ENCODE data around the gene CTSC.

The CTSC gene

GRCh38 chr11:88344869-88345268 is 7.3 kb upstream of the CTSC start:
- DNase-seq (ENCODE audit: low read depth, low spot score), result no peak
- TF ChIP-seq FOXP2 (optimal IDR thresholded peaks at IDR 0.05; ENCODE audit: control extremely low read depth, extremely low read length, insufficient read depth) (no peak), POLR2AphosphoS5 (IDR thresholded peaks at IDR 0.05; ENCODE audit: borderline replicate concordance, low read depth, low read length) (no peak), EZH2 (IDR thresholded peaks at IDR 0.05) (no peak)
- H3K27ac ChIP-seq, result no peak overlapping the region

DNA sequence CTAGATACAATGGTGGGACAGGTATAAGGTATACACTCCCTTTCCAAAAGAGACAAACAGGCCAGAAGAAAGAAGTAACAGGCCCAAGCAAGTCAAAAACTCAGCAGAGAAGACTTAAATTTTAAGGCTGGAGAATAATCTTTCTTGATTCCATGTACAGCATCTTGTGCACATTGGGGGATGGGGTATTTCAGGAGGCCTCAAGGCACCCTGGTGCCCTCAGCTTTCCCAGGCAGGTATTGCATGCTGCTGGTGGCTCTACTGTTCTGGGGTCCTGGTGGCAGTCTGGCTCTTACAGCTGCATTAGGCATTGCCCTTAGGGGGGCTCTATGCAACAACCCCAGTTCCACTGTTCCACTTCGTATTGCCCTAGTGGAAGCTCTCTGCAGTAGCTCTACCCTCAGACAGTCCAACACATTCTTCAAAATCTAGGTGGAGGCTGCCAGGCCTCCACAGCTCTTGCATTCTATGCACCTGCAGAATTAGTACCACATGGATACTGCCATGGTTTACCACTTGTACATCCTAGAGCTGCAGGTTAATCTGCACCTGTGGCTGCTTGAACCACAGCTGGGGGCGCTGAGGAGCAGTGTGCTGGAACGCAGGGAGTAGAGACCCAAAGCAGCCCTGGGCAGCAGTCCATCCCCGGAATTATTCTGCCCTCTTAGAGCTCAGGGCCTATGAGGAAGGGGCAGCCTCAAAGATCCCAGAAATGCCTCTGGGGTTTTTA is 4.2 kb upstream of the CTSC start:
- H3K9ac ChIP-seq (ENCODE audit: insufficient read length), result no peak overlapping the region
- no peaks in the 10 kb centered on the region for H3K9me3 ChIP-seq (ENCODE audit: low read depth, low read length)
- DNase-seq (ENCODE audit: low read depth, low spot score), result no peak
- no peak overlapping the region for H3K27ac ChIP-seq
- H3K4me3 ChIP-seq, result no peak overlapping the region
- no peak for TF ChIP-seq FOXP2 (optimal IDR thresholded peaks at IDR 0.05; ENCODE audit: control extremely low read depth, extremely low read length, insufficient read depth)
- no peak for TF ChIP-seq EZH2 (IDR thresholded peaks at IDR 0.05)
- no peak for TF ChIP-seq POLR2AphosphoS5 (IDR thresholded peaks at IDR 0.05; ENCODE audit: borderline replicate concordance, low read depth, low read length)
- no peaks in the 10 kb centered on the region for H3K36me3 ChIP-seq (ENCODE audit: insufficient read depth, low read length)

More at GRCh38 chr11:88344869-88345268, 7.3 kb upstream of the CTSC start:
- Histone ChIP-seq H3K4me3 (no peak overlapping the region), H3K9me3 (ENCODE audit: low read depth, low read length) (no peaks in the 10 kb centered on the region), H3K36me3 (ENCODE audit: insufficient read depth, low read length) (no peaks in the 10 kb centered on the region), H3K9ac (ENCODE audit: insufficient read length) (no peak overlapping the region)

- Histone ChIP-seq H3K36me3 (ENCODE audit: insufficient read depth, low read length) (peaks cover 5% of the 10 kb centered on the region), H3K27ac (no peak overlapping the region), H3K4me3 (no peak overlapping the region), H3K9ac (ENCODE audit: insufficient read length) (no peak overlapping the region), H3K9me3 (ENCODE audit: low read depth, low read length) (no peaks in the 10 kb centered on the region)
- no peak for TF ChIP-seq POLR2AphosphoS5 (IDR thresholded peaks at IDR 0.05; ENCODE audit: borderline replicate concordance, low read depth, low read length)
- no peak for TF ChIP-seq EZH2 (IDR thresholded peaks at IDR 0.05)
- TF ChIP-seq FOXP2 (optimal IDR thresholded peaks at IDR 0.05; ENCODE audit: control extremely low read depth, extremely low read length, insufficient read depth), result no peak
- DNase-seq (ENCODE audit: low read depth, low spot score), result no peak
Measured at GRCh38 chr11:88340366-88340935, 2.9 kb upstream of the CTSC start.

DNA sequence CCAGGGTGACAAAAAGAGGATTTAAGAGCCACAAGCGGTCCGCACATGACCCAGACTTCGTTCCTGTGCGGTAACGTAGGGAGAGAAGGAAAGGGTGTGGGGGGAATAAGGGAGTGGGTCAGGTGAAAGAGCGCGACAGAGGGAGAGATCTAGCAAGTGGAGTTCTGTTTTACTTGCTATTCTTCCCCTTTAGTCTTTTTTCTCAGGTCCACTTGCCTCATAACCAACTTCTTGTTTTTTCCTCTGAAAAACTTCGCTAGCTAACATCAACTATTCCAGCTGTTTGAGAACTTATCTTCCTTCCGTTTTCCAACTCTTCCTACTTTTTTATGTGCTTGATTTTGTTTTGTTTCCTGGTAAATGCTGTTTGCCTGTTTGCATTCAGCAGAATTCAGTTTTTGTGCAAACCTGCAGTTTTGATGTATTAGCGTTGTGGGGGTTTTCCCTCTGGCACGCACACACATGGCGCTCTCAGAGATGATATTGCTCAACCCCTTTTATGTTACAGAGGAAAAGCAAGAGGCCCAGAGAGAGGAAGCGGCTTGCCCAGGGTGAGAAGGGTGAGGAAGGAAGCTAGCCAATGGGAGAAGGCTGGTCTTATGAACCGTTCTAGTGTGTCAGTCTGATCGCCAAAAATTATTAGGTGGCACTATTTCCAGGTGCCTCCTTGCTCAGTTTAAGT is 592 bp upstream of the CTSC start:
- Histone ChIP-seq H3K9me3 (ENCODE audit: low read depth, low read length) (no peaks in the 10 kb centered on the region), H3K27ac (peak overlapping the region; percentile 73; the same call in 1 of the 2 replicates), H3K9ac (ENCODE audit: insufficient read length) (peak overlapping the region; percentile 89), H3K36me3 (ENCODE audit: insufficient read depth, low read length) (peaks cover 28% of the 10 kb centered on the region), H3K4me3 (peak overlapping the region; percentile 99)
- DNase-seq (ENCODE audit: low read depth, low spot score), result no peak
- TF ChIP-seq POLR2AphosphoS5 (IDR thresholded peaks at IDR 0.05; ENCODE audit: borderline replicate concordance, low read depth, low read length) (peak; percentile 42; the same call in 1 of the 2 replicates), EZH2 (IDR thresholded peaks at IDR 0.05) (no peak)

GRCh38 chr11:88335284-88335683 is 2.3 kb downstream of the CTSC start:
- H3K9ac ChIP-seq (ENCODE audit: insufficient read length), result peak overlapping the region; percentile 55
- H3K4me3 ChIP-seq, result peak overlapping the region; percentile 99
- TF ChIP-seq POLR2AphosphoS5 (IDR thresholded peaks at IDR 0.05; ENCODE audit: borderline replicate concordance, low read depth, low read length) (no peak), FOXP2 (optimal IDR thresholded peaks at IDR 0.05; ENCODE audit: control extremely low read depth, extremely low read length, insufficient read depth) (no peak), EZH2 (IDR thresholded peaks at IDR 0.05) (no peak)
- no peak overlapping the region for H3K27ac ChIP-seq
- H3K36me3 ChIP-seq (ENCODE audit: insufficient read depth, low read length), result peaks cover 57% of the 10 kb centered on the region
- no peaks in the 10 kb centered on the region for H3K9me3 ChIP-seq (ENCODE audit: low read depth, low read length)
- no peak for DNase-seq (ENCODE audit: low read depth, low spot score)

GRCh38 chr11:88333862-88334261 is 3.7 kb downstream of the CTSC start:
- peak overlapping the region; percentile 99 for H3K4me3 ChIP-seq

GRCh38 chr11:88332851-88333250 is 4.7 kb downstream of the CTSC start:
- H3K4me3 ChIP-seq, result no peak overlapping the region
- no peak overlapping the region for H3K27ac ChIP-seq
- peaks cover 79% of the 10 kb centered on the region for H3K36me3 ChIP-seq (ENCODE audit: insufficient read depth, low read length)
- no peak overlapping the region for H3K9ac ChIP-seq (ENCODE audit: insufficient read length)
- no peak for DNase-seq (ENCODE audit: low read depth, low spot score)
- H3K9me3 ChIP-seq (ENCODE audit: low read depth, low read length), result no peaks in the 10 kb centered on the region
- no peak for TF ChIP-seq EZH2 (IDR thresholded peaks at IDR 0.05)
- TF ChIP-seq FOXP2 (optimal IDR thresholded peaks at IDR 0.05; ENCODE audit: control extremely low read depth, extremely low read length, insufficient read depth), result no peak
- no peak for TF ChIP-seq POLR2AphosphoS5 (IDR thresholded peaks at IDR 0.05; ENCODE audit: borderline replicate concordance, low read depth, low read length)

More at GRCh38 chr11:88333862-88334261, 3.7 kb downstream of the CTSC start:
- TF ChIP-seq FOXP2 (optimal IDR thresholded peaks at IDR 0.05; ENCODE audit: control extremely low read depth, extremely low read length, insufficient read depth) (no peak), EZH2 (IDR thresholded peaks at IDR 0.05) (no peak), POLR2AphosphoS5 (IDR thresholded peaks at IDR 0.05; ENCODE audit: borderline replicate concordance, low read depth, low read length) (no peak)
- Histone ChIP-seq H3K27ac (peak overlapping the region; percentile 15; the same call in 1 of the 2 replicates), H3K36me3 (ENCODE audit: insufficient read depth, low read length) (peaks cover 69% of the 10 kb centered on the region), H3K9me3 (ENCODE audit: low read depth, low read length) (no peaks in the 10 kb centered on the region), H3K9ac (ENCODE audit: insufficient read length) (no peak overlapping the region)
- no peak for DNase-seq (ENCODE audit: low read depth, low spot score)

DNA sequence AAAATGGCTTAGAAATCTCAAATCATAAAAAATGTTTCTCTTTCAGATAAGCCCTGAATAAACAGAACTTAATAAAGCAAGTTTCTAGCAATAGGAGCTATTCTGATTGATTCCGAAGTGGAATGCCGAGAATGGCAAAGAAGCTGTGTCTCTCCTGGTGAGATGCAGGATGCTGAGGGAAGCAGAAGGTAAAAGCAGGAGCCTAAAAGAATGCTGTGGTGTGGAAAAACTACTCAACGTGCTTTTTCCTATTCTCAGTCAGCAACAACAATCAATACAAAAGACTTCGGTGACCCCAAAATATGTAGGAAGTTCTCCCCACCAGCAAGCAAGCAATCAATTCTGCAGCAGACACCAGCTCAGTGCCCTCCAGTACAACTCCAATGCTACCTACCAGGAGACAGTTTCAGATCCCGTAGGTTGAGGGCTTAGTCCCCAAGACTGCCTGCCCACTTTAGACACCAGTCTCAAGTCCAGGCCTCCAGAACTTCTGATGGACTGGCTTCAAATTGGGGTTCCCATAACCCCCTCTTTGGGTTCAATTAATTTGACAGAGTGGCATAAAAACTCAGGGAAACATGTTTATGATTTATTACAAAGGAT is 6.6 kb downstream of the CTSC start:
- Histone ChIP-seq H3K9ac (ENCODE audit: insufficient read length) (no peak overlapping the region), H3K4me3 (no peak overlapping the region), H3K9me3 (ENCODE audit: low read depth, low read length) (no peaks in the 10 kb centered on the region), H3K27ac (no peak overlapping the region), H3K36me3 (ENCODE audit: insufficient read depth, low read length) (peaks cover 97% of the 10 kb centered on the region)
- DNase-seq (ENCODE audit: low read depth, low spot score), result no peak
- TF ChIP-seq POLR2AphosphoS5 (IDR thresholded peaks at IDR 0.05; ENCODE audit: borderline replicate concordance, low read depth, low read length) (no peak), FOXP2 (optimal IDR thresholded peaks at IDR 0.05; ENCODE audit: control extremely low read depth, extremely low read length, insufficient read depth) (no peak), EZH2 (IDR thresholded peaks at IDR 0.05) (no peak)
